ENCODE data around the gene ATP4A.
A peak's percentile ranks its signal among the peaks of the same experiment; 100 is the strongest.

The ATP4A gene

DNA sequence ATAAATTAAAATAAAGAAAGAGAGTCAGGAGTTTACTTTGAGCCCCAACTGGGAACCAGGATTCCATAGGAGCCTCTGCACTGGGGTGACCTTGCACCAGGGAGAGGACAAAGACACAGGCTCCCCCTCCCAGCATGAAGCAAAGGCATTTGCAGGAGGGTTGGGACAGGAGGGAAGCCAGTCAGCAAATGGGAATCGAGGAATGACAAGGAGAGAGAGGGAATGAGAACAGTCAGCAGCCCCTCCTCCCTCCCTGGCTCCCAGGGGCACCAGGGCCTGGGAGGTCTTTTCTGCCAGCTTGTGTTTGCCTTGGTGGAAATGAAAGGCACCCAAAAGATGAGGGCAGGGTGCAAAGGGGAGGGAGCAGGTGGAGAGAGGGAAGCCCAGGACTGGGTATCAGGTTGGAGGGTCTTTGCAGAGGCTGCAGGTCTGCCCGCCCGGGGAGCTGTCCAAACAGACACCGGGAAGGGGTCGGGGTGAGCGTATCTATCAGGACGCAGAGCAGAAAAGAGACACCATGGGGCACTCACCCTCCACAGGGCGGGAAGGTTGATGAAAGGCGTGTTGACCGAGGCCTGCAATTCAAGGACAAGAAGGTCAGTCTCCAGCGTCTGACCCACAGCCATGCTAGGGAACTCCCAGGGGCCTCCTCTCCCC is 39.1 kb downstream of the ATP4A start:
- DNase-seq (ENCODE audit: low read depth): no peak

DNA sequence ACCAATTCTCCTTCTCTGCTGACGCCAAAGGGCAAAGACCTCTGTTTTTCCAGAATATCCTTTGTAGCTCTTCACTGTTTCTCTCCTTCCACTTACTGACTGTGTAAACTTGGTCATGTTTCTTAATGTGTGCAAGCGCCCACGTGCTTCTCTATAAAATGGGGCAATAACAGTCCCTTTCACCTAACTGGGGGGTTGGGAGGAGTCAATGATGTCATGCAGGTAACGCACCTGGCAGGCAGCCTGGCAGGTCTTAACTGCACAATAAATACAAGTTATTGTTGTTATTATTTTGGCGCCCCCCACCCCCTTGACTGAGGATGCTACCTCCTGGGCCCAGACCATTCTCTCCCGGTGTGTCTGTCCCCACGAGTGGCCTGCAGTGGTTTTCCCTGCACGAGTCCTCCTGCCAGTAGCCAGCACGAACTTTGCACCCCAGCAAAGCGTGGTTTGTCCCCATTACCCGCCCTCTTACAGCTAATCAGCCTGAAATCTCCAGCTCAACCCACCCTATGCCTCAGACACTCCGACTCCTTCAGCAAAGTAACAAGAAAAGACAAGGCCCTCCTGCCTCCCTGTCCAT is 40.6 kb downstream of the ATP4A start:
- DNase-seq (ENCODE audit: low read depth): no peak

DNA sequence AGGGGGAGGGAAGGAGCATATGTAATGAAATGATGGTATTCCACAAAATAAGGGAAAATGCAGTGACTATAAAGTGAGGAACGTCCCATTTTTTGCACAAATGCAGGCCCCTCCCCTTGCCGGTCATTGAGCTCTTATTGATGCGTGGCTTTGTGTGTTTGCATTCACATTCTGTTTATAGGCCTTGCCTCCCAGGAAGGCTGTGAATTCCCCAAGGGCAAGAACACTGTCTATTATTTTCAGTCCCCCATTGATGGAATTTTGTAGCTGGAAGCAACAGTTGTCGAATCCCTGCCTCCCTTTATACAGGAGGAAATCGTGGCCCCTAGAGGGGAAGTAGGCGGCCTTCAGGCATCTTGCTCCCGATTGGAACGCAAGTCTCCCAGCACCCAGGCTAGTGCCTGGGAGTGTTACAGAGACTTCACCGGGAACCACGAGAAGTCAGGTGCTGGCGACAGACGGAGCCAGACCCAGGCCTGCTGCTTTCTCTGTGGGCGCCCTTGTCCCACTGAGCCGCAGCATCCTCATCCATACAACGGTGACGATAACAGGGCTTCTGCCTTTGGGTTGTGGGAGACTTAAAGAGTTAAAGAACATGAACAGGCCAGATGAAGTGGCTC is 42.2 kb downstream of the ATP4A start:
- DNase-seq (ENCODE audit: low read depth): no peak

DNA sequence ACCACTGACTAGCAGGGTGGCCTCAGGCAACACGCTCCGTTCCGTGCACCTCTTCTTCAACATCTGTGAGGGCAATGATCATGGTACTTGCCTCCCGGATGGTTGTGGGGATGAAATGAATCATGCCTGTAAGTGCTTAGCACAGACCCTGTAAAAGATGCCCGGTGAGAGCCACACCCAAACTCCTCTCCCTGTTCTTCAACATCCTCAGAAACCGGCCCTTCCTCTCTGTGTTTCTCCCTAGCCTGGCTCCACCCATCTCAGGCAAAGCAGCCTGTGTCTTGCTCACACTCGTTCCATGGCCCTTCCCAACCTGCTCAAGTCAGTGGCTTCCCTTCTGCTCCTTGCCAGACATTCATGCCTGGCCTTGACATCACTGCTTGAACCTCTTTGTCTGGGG is 44.2 kb downstream of the ATP4A start:
- DNase-seq (ENCODE audit: low read depth): no peak

DNA sequence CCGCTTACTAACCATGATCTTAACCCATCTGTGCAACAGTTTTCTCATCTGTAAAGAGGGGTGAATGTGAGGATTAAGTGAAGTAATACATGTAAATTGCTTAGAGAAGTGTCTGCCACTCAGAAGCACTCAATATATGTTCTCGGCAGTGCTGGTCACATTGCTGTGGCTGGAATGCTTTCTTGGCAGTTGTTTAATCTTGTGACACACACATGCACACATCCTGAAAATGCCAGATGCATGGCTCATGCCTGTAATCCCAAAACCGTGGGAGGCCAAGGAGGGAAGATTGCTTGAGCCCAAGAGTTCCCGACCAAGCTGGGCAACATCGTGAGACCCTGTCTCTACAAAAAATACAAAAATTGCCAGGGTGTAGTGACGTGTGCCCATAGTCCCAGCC is 45.1 kb downstream of the ATP4A start:
- peak; percentile 75 for DNase-seq (ENCODE audit: low read depth)

DNA sequence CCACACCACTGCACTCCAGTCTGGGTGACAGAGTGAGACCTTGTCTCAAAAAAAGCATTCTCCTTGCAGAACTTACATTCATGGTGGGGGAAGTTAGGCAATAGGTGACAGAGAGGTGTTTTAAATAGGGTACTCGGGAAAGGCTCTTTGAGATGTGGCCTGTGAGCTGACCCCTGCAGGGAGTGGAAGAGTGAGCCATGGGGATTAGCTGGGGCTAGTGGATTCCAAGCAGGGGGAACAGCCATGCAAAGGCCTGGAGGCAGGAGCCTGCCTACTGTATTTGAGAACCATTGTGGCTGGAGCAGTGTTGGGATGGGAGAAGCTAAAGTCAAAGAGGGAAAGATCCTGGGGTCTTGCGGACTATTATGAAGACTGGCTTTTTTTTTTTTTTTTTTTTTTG is 46.1 kb downstream of the ATP4A start:
- DNase-seq (ENCODE audit: low read depth): no peak

DNA sequence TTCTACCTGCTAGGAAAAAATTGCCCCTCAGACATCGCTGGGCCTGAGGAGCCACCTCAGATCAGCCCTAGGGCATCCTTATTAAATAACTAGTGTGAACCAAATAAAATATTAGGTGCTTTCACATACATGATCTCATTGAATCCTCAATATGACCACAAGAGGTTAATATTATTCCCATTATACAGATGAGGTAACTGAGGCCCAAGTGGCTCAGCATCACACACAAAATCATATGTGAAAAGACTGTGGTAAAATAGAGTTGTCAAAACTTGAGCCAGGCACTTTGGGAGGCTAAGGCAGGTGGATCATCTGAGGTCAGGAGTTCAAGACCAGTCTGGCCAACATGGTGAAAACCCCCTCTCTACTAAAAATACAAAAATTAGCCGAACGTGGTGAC is 47.1 kb downstream of the ATP4A start:
- no peak for DNase-seq (ENCODE audit: low read depth)

DNA sequence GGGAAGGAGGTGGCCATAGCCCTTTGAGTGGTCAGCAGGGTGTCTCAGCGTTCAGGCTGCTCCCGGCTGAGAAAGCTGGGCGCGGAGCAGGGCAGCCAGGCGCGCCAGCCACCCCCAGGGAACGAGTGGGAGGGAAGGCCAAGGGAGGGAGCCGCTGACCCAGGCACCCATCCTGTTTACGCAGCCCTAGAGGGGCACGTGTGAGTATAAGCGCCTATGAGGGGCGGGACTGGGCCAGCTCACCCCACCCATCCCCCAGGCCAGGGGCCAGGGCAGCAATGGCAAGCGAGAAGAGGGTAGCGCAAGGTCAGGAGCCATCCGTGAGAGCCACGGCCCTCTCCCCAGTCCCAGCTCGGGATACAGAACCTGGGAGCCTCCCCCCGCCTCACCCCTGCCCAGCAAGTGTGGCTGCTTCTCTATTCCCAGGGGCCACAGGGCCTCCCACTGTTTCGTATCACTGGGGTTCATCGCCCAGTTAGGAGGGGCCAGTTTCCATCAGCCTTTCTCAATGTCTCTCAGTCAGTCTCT is 49.1 kb downstream of the ATP4A start:
- DNase-seq (ENCODE audit: low read depth): no peak

DNA sequence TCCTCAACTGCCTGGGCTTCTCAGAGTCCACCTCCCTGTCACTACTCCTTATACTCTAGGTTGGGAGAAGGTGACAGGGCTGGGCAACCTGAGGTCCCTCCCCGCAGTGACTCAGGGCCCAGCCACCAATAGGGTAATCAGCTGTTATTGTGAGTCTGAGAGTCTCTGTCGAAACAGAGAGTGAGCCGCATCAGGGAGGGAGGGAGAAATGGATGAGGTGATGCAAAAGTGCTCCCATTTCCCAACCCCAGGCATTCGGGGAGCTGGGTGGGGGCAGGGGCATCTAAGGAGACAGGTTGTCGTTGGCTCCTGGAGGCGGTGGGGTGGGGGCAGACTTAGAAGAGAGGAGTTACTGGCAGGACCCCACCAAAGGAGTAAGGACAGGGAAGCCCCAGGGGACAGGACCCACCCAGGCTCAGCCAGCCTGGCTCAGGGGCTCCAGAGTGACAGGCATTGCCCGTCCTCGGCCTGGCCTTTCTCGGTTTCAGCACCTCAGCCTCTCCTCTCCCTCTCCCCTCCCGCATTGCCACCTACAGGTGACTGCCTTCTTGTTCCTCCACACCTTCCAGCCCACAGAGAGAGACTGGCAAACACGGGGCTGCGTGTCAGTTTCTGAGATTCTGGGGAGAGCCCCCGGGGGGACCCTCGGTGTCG is 49.7 kb downstream of the ATP4A start, which contains the start of gene DMKN:
TSS of gene DMKN (minus strand) at position 22 of the 654 bp plus-strand sequence. CDS start 174 bp downstream, outside the sequence.
- no peak for DNase-seq (ENCODE audit: low read depth)

DNA sequence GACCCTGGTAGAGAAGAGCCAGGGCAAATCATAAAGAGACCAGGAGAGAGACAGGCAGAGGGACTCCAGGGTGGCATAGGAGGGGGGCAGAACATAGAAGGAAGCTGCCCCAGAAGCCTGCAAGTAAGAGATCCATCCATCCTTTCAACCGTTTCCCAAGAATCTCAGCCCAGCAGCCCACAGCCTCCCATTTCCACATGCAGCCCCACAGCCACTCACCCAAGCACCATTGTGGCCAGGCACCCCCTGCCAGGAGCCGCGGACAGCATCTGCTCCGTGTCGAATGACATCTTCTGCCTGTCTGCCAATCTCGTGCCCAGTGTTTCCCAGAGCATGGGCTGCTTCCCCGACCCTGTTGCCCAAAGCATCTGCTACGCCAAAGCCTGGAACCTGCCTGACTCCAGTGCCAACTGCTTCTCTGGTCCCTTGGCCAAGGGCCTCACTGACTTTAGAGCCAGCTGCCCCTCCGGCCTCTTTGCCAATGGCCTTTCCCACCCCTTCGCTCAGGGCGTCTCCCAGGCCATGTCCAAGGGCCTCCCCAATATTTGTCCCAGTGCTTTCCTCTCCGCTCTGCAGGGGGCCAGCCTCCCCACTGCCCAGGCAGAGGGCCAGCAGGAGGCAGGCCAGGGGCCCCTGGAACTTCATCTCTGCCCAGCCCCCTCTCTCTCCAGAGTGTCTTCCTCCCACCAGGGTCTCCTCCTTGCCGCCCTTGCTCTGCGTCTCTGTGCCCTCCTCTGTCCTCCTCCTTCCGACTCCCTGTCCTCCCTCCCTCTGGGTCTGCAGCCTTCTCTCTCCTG is 50.4 kb downstream of the ATP4A start:
- DNase-seq (ENCODE audit: low read depth): no peak

DNA sequence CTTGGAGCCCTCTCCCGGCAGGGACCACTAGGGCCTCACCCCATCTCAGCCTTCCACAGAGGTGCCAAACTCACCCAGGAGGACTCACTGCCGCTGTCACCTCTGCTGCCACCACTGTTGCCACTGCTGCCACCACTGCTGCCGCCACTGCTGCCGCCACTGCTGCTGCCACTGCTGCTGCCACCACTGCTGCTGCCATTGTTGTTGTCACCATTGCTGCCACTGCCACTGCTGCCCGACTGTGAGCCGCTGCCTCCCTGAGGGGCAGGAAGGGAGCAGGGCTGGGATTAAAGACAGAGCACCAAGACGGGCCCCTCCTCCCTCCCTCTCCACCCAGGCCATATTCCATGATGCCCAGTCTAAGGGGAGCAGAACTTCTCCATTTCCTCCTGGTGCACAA is 52.1 kb downstream of the ATP4A start:
- no peak for DNase-seq (ENCODE audit: low read depth)

DNA sequence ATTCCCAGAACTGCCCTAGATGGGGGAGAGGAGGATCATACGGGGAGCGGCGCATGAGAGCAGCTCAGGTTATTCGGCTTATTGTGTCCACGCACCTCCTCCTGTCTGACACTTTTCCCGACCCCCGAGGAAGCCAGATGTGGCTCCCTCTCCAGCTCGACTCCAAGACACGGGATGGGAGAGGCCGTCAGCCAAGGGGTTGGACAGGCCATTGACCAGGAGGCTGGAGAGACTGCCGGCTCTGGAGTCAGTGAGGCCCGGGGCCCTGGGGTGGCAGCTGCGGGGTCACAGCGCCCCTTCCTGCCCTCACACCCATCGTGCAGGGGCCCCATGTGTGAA is 52.9 kb downstream of the ATP4A start:
- no peak for DNase-seq (ENCODE audit: low read depth)

DNA sequence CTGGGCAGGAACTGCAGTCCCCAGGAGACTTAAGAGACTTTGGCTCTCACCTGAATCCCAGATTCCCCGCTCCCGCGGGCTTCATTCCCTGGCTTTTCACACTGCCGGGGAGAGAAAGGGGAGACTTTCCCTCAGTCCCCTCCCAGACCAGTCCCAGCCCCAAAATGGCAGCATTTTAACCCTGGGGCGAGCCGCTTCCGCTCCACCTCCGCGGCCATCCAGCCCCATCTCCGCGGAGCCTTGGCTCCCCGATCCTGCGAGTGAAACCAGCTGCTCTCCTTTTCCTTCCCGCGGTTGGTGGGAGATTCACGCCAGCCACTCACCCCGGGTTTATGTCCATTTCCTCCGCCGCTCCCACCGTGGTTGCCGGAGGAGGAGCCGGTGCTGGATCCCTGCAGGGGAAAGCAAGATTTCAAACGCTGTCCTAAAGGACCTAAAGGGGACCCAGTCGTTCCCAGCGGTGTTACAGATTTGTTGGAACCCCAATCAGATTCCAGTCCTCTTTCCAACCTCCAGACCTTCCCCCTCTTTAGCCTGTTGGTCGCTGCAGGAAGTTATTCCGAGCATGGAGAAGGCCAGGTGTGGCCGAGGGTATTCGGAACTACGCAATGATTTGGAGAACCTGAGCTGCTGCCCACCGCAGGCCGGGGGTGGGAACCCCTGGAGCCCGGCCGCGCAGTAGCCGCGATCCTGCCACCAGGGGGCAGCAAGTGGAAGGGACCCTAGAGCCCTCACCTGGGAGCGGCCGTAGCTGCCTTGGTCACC is 53.4 kb downstream of the ATP4A start:
- no peak for DNase-seq (ENCODE audit: low read depth)

DNA sequence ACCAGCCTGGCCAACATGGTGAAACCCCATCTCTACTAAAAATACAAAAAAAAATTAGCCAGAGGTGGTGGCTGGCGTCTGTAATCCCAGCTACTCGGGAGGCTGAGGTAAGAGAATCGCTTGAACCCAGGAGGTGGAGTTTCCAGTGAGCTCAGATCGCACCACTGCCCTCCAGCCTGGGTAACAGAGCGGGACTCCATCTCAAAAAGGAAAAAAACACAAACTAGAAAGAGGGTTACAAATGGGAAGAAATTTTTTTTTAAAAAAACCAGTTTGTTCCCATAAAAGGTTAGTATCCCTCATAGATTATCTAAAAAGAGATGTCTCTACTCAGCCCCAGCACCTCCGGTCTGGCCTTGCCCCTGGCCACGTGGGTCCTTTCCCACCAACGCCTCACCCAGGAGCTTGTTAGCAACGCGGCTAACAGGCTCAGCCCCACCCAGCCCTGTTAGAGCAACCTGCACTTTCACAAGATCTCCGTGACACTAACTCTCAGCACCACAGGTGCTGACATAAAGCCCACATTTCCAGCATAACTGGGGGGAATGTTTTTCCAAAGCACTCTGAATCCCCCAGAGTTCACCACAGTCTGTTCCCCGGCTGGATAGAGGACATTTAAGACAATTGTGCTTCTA is 54.3 kb downstream of the ATP4A start:
- no peak for DNase-seq (ENCODE audit: low read depth)

DNA sequence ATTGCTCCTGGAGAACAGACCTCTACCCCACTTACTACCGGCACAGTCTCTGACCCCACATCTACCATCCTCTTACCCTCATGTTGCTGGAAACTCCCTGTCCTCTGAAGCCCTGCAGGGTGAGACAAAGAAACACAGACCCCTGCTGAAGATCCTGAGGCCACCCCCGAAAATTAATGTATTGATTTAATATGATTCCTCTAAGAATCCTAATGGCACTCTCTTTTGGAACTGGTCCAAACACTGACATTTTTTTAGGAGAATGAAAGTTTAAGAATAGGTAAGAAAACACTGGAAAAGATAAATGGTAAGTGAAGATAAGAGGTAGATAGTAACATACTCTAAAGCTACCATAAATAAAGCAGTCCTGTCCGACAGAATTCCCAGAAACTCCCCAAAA is 55.3 kb downstream of the ATP4A start:
- DNase-seq (ENCODE audit: low read depth): no peak

DNA sequence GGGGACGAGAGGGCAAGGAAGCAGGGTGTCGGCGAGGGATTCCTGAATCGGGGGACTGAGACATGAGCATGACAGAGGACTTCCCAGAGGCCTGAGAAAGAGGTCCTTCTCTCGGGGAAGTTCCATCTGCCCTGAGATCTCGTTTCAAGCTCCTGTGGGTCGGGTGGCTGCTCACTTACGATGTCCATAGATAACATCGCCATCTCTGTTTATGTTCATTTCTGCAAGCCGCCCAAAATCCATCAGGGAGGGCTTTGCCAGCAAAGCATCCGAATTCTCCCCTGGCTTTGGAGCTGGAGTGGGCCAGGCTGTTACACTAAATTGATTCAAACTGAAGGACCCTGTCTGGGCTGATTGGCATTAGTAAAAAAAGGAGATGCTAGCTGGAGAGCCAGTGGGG is 55.9 kb downstream of the ATP4A start:
- DNase-seq (ENCODE audit: low read depth): no peak

DNA sequence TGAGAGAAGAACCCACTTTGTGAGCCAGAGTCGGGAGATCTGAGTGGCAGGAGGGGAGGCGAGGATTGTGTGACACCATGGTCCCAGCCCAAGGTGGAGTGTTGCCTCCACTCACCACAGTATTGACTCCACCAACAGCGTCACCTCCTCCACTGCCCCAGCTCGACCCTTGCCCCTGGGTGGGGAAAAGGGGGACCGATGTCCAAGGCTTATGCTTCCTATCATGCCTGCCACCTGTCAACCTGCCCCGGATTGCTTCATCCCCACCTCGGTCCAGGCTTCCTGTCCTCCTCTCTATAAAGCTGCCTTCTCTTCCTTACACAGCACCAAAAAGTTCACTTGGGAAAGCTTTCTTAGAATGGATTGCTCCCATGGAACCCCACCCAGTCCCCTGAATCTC is 57.4 kb downstream of the ATP4A start:
- no peak for DNase-seq (ENCODE audit: low read depth)

DNA sequence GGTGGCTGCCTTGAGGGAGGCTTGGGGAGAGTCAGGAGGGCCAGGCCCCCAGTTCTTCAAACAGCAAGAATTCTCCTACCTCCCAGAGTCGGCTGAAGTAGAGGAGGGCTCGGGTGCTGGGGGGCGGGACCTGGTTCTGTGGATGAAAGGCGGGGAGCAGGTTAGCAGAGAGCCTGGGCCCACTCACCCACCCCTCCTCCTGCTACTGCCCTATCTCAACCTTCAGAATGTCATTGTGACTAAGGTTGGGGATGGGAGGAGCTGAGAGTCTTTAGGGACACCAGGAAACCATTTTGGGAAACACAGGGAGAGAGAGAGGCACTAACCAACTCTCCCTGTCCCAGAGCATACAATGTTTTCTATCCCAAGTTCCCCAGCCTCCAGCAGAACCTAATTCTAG is 60.7 kb downstream of the ATP4A start:
- no peak for DNase-seq (ENCODE audit: low read depth)

DNA sequence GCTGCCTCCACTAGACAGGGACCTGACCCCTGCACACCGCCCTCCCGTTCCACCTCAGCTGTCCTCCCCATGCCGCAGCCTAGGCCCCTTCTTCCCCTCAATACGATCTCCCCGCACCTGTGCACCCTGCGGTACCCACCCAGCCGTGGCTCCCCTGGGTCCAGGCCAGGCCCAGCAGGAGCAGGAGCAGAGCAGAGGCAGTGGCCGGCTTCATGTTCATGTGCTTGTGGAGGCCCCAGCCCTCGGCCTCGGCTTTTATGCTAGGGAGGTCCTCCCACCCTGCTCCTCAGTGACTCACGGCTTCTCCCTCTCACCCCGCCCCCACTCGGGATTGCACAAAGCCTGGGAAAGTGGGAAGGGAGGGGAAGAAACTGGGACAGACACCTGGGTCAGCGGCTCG is 61.8 kb downstream of the ATP4A start:
- no peak for DNase-seq (ENCODE audit: low read depth)

DNA sequence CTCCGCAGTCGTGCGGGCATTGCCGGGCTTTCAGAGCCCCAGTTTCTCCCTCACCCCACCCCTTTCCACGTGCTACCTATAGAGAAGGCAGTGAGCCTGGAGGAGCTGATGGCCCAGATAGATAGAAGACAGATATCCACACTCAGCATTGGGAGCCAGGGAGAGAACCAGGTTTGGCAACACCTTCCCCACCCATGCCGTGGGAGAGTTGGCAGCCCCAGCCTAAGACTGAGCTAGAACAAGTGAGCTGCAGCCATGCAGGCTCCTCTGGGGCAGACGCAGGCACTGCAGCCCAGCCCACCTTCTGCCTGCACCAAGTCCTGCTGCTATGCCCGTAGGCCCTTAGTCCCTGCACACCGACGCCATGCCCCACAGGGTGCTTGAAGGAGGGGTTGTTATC is 62.8 kb downstream of the ATP4A start:
- DNase-seq (ENCODE audit: low read depth): no peak
